HG03045 (cell line): ENCODE results near the gene C2.

Experiments
- ATAC-seq: cut with Tn5 transposase; IDR thresholded peaks from one replicate; pipeline ENCODE4 v1.9.1; 2021; ENCODE audit warnings: mild to moderate bottlenecking, moderate library complexity; ENCODE audit not compliant: unreplicated experiment

C2 gene

GRCh38 chr6:31952890-31953289 lies 25.4 kb downstream of the C2 start:
- ATAC-seq, result no peak

- ATAC-seq, result no peak
Measured at GRCh38 chr6:31954511-31954910, 27.0 kb downstream of the C2 start.

GRCh38 chr6:31956796-31957195 lies 29.3 kb downstream of the C2 start:
- ATAC-seq, result no peak

- no peak for ATAC-seq
Measured at GRCh38 chr6:31958412-31958740, 30.9 kb downstream of the C2 start.

GRCh38 chr6:31958741-31959739 lies 31.5 kb downstream of the C2 start, which contains the start of the genes NELFE and SKIC2:
Gene NELFE (minus strand): TSS chr6:31958971. CDS start chr6:31958446, 525 bp downstream.
Gene SKIC2 (plus strand): TSS chr6:31959175. CDS start chr6:31959193, 18 bp downstream.
- peak; percentile 91 for ATAC-seq

GRCh38 chr6:31961616-31962015 lies 34.1 kb downstream of the C2 start:
- no peak for ATAC-seq

GRCh38 chr6:31963921-31964320 lies 36.4 kb downstream of the C2 start:
- no peak for ATAC-seq

GRCh38 chr6:31965700-31966099 lies 38.2 kb downstream of the C2 start:
- ATAC-seq, result no peak

GRCh38 chr6:31966506-31966905 lies 39.0 kb downstream of the C2 start:
- ATAC-seq, result no peak

GRCh38 chr6:31966997-31967925 lies 39.7 kb downstream of the C2 start:
- ATAC-seq, result no peak

- no peak for ATAC-seq
Measured at GRCh38 chr6:31967926-31968320, 40.4 kb downstream of the C2 start.

GRCh38 chr6:31968326-31968725 lies 40.8 kb downstream of the C2 start:
- ATAC-seq, result no peak

- no peak for ATAC-seq
Measured at GRCh38 chr6:31968791-31969711, 41.5 kb downstream of the C2 start.

- ATAC-seq, result no peak
Measured at GRCh38 chr6:31969712-31970603, 42.4 kb downstream of the C2 start.

- no peak for ATAC-seq
Measured at GRCh38 chr6:31970604-31971271, 43.2 kb downstream of the C2 start.

- no peak for ATAC-seq
Measured at GRCh38 chr6:31971279-31971992, 43.9 kb downstream of the C2 start.

- ATAC-seq, result peak; percentile 82
Measured at GRCh38 chr6:31971993-31972708, 44.6 kb downstream of the C2 start, which contains the start of gene DXO. Gene DXO (minus strand): TSS chr6:31972138. CDS start chr6:31971675, 463 bp downstream.
